ENCODE results near the gene FN3K.
A peak's percentile ranks its signal among the peaks of the same experiment; 100 is the strongest.

The FN3K gene

DNA sequence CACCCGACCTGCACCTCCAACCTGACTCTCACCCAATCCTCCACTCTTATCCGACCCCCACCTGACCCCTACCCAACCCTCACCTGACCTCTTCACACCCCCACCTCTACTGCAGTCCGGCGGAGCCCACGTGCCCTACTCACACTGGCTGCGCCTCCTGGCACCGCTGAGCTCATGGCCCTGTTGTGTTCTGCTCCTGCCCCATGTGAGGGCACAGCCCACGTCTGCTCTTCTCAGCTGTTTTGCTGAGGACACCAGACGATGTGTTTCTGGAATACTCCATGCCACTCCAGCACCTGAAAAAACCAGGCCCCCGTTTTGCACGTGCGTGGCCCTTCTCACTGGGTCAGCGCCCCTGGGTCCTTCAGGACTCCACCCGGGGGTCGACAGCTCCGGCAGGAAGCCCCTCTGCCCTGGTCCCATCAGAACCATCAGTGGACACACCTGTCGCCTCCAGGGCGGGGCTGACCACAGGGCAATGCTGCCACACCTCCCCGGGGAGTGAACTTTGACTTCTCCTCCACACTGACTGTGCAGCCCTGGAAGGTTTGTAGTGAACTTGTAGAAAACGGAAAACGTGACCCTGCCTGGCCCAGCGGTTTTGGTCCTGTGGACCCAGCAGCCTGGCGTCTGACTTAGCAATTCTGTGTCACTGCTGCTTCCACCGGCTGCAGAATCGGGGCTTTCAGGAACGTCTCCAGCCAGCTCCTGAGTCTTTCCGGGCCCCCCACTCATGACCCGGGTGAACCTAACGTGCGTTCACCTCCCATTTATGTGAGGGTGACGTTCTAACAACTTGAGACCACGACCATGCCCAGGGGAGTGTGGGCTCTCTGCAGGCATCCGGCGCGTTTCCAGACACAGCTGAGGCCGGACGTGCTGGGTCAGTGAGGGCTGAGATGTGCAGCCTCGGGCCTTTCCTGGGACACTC, 31.2 kb upstream of the FN3K start:
- DNase-seq (ENCODE audit: low spot score) = no peak

DNA sequence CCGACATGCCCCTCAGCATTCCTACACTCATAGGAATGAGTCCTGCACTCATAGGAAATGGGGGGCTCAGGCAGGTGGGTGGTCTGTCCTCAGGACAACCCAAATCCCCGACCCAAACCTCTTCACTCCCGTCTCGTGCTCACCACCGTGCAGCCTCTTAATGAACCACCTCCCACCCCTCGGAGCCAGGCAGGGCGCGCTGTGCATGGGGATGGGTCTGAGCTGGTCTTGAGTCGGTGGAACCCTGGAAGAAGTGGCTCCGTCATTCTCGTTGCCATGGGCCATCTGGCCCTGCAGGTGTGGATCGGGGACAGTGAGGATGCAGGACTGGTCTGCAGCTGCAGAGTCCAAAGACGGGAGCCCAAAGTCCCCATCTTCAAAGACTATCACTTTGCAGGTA, 30.5 kb upstream of the FN3K start:
- DNase-seq (ENCODE audit: low spot score) = no peak

DNA sequence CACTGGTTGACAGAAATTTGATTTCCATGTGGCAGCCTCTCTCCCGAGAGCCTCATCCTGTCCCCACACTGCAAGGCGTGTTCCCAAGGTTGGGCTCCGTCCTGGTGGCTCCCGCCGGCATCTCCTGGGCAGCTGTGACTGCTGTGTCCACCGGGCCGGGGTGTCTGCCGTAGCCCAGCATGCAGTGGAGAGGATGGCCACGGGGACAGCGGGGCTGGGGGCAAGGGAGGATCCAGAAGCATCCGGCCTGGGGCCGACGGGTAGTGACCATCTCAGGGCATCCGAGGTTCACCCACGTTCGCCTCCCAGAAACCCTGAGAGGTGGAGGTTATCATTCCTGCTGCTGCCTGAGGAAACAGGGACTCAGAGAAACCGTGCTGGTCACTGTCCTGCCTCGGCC, 29.7 kb upstream of the FN3K start:
- no peak for DNase-seq (ENCODE audit: low spot score)

DNA sequence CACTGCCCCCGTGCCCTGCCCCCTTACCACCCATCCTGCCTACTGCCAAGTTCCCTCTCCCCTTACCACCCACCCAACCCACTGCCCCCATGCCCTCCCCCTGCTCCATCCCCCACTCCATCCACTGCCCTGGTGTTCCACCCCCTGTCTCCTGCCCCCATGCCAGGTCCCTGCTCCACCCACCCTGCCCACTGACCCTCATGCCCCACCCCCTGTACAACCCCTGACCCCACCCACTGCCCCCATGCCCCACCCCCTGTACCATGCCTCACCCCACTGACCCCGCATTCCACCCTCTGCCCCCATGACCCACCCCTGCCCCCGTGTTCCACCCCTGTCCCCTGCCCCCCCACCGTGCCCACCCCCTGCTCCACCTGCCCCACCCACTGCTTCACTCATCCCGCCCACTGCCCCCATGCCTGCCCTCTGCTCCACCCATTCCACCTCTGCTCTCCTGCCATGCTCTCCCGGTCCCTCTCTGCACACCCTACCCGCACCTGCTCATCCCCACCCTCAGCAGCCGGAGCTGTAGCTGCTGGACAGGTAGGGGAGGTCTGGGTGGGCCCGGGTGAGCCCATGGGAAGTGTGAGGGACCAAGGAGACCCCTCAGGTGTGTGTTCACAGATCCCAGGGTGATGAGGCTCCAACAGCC, 26.3 kb upstream of the FN3K start:
- DNase-seq (ENCODE audit: low spot score) = no peak

DNA sequence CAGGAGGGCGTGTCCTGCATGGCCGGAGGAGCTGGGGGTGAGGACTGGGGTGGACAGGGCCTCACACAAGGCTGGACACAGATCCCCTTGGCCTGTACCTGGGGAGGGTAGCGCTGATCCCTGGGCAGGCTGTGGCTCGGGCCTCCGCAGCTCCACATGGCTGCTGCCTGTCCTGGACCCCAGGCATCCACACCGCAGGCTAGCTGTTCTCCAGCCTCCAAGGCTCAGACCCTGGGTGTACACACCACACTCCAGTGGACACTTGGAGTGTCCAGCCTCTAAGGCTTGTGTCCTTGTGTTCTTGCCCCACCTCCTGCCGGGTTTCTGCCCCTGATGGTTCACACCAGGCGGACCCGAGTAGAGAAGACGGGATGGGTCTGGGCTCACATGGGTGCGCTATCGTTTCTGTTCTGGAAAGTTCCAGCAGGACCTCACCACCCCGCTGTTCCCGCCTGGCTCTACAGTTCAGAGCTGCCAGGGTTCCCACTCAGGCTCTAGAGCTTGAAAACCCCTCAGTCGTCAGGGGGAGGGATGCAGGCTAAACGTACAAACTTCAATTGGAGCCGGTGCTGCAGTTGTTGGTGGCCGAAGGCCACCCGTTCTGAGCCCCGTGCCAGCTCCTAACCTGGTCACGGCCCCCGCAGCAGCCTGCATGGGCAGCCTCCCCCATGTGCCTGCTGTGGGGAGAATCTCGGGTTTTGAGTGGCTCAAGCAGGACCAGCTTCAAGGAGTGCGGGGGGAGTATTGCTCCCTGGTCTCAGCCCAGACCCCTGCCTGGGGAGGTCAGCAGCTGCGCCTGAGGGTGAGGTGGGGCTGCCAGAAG, 25.5 kb upstream of the FN3K start:
- no peak for DNase-seq (ENCODE audit: low spot score)

DNA sequence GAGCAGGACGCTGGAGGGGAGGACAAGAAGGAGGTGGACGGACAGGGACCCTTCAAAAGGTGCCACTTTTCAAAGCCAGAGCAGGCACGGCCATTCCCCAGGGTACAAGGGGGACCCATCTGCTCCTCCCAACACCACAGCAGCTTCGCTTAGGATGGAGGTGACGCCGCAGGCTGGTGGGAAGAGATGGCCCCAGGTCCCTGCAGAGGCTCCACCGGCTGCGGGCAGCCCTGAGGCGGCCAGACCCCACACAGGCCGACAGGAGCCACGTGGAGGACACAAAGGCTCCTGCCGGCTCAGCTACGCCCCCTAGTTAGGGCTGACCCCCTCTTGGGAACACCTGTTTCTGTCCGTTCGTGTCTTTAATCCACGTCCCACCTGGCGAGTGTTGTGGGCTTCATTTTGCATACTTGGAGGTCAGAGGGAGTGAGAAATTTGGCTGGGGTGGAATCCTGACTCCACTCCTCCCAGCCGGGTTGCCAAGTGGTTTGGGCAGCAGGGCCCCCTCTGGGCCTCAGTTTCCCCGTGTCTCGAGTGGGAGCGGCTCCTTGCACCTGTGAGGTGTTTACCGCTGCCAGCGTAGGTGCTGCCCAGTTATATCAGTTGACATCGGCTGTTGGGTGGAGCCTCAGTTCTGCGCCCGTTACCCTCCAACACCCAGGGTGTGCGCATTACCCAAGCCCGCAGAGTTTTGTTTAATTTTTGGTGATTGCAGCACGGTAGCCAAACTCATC, 24.7 kb upstream of the FN3K start:
- DNase-seq (ENCODE audit: low spot score) = no peak

DNA sequence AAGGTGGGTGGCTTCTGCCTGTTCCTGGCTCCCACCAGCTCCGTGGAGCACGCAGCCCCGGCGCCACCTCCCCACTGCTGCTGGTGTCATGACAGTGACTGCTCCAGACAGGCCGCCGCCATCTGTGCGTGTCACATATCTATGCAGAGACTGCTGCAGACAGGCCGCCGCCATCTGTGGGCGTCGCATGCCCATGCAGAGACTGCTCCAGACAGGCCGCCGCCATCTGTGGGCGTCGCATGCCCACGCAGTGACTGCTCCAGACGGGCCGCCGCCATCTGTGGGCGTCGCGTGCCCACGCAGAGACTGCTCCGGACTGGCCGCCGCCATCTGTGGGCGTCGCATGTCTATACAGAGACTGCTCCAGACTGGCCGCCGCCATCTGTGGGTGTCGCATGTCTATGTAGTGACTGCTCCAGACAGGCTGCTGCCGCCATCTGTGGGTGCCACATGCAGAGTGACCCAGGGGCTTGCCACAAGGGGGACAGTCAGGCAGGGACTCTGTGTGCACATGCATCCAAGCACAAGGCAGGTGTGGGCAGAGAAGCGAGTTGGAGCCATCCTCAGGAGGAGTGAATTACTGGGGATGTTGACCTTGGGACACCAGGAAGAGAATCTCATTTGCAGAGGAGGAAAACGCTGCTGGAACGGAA, 22.2 kb upstream of the FN3K start:
- no peak for DNase-seq (ENCODE audit: low spot score)

DNA sequence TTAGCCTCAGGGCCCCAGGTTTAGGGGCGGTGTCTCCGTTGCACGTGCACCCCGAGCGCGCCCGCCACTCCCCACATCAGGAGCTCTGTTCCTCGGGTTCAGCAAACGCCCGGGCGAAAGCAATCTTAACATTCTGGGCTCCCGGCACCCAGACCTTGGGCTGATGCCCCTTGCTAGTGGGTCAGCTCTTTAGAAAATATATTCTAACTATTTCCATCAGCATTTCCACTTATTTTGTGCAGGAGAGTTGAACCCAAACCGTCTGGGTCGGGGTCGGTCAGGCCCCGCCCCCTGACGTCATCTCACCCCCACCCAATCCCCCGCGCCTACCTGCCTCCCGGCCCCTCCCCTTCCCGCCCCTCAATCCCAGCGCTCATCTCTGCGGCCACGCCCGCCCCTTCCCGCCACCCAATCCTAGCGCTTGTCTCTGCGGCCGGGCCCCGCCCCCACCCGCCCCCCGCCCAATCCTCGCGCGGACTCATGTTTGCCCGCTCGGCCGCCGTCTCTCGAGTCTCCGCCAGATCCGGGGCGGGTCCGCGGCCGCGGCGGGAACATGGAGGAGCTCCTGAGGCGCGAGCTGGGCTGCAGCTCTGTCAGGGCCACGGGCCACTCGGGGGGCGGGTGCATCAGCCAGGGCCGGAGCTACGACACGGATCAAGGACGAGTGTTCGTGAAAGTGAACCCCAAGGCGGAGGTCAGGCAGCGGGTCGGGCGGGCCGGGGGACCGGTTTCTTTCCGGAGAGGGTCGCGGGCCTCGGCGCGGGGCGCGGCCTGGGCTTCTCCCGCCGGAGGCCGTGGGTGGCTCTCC, 19.0 kb upstream of the FN3K start, which contains the start of gene FN3KRP:
TSS of gene FN3KRP (plus strand) at position 504 of the 808 bp plus-strand sequence. CDS start at position 554, 50 bp downstream.
- DNase-seq (ENCODE audit: low spot score) = peak; percentile 99

DNA sequence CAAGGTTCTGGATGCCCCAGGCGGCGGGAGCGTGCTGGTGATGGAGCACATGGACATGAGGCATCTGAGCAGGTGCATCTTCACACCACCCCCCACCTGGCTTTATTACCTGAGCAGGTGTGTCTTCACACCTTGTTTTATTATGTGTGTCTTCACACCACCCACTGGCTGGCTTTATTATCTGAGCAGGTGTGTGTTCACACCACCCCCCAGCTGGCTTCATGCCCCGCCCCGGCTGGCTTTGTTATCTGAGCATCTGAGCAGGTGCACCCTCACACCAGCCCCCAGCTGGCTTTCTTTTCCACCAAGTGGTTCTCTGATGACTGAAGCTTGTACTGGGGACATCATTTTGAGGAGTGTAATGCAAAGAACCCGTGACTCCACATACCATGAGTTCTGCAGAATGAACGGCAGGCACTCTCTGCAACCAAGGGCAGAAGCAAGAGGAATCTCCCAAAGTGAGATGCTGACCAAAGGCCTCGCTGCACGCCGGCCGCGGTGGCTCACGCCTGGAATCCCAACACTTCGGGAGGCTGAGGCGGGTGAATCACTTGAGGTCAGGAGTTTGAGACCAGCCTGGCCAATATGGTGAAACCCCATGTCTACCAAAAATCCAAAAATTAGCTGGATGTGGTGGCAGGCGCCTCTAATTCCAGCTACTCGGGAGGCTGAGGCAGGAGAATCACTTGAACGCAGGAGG, 16.3 kb upstream of the FN3K start:
- DNase-seq (ENCODE audit: low spot score) = no peak

DNA sequence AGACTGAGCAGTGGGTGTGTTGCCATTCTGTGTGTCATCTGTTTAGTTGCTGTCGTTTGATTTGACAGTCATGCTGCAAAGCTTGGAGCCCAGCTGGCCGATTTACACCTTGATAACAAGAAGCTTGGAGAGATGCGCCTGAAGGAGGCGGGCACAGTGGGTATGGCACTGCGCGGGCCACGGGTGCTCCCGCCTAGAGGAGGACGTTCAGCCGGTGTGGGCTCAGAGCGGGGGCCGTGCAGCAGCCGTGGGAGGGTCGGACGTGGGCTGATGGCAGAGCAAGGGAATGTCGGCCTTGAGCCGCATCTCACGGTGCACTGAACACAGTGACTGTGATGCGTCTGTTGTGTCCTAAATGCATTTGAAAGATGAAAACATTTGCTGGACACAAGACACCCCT, 15.2 kb upstream of the FN3K start:
- DNase-seq (ENCODE audit: low spot score) = no peak

DNA sequence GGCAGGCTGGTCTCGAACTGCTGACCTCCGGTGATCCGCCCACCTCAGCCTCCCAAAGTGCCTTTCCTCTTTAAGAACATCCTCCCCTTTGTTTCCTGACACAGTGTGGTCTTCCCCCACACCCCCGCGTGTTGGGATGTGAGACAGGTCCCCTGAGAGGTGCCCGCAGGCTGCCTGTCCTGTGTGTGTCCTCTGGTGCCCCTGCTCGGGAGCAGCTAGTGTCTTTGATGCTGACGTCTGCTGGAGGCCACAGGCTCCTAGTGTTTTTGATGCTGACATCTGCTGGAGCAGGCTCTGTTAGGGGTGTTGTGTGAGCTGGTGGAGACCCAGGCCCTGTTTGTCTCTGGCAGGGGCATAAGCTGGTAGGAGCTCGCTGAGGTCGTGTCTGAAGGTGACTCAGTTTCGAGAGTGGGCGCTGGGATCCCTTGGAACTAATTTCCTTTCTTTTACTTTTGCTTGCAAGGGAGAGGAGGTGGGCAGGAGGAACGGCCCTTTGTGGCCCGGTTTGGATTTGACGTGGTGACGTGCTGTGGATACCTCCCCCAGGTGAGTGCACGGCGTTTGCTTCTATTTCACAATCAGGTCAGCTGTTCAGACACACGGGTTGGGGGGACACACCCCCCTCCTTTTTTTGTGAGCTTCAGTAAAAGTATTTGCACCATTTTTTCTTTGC, 12.9 kb upstream of the FN3K start:
- no peak for DNase-seq (ENCODE audit: low spot score)

DNA sequence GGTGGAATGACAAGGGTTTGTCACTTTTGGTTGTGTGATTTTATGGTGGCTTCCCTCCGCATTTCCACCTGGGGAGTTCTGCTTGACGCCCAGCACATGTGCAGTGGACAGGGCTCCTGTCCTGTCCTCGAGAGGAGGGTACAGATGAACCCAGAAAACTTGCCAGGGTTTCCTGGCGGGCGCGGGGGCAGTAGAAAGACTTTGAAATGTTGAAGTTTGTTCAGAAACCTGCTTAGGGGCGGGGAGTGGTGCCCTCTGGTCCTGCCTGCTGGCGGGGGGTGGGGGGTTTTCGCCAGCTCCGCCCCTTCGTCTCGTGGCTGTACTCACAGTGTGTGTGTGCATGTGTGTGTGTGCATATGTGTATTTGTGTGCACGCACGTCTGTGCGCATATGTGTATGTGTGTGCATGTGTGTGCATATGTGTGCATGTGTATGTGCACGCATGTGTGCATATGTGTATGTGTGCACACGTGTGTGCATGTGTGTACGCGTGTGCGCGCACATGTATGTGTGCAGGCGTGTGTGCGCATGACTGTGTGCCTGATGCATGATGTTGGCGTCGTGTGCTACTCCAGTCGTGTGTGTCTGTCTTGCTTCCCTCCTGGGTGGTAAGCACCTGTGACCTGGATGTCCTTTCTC, 12.1 kb upstream of the FN3K start:
- DNase-seq (ENCODE audit: low spot score) = no peak

DNA sequence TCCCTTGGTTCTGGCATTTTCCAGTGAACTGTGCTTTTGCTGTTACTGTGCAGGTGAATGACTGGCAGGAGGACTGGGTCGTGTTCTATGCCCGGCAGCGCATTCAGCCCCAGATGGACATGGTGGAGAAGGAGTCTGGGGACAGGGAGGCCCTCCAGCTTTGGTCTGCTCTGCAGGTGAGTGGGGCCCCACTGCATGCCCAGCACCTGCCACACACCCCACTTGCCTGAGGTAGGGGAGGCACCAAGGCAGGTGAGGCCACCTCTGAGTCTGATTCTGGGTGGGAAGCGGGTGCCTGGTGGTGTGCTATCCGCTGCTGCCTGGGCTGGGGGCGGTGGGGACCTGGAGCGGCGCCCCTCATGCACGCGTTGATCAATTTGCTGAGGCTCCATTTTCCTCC, 9.0 kb upstream of the FN3K start:
- DNase-seq (ENCODE audit: low spot score) = no peak

DNA sequence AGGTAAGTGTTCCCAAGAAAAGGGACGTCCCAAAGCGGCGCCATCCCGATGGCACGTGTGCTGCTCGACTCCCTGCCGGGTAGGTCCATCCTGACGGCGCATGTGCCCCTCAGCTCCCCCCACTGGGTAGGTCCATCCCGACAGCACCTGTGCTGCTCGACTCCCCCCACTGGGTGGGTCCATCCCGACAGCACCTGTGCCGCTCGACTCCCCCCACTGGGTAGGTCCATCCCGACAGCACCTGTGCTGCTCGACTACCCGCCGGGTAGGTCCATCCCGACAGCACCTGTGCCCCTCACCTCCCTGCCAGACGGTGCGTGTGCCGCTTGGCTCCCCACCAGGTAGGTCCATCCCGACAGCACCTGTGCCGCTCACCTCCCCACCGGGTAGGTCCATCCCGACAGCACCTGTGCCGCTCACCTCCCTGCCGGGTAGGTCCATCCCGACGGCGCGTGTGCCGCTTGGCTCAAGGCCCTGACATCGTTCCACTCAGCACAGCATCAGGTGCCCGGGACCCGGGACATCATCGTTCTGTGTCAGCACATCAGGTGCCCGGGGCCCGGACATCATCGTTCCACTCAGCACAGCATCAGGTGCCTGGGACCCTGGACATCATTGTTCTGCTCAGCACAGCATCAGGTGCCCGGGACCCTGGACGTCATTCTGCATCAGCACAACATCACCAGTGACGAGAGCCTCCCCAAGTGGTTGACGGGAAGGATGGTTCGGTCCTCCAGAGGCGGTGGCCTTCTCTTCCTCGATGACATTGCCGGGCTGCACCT, 5.7 kb upstream of the FN3K start:
- DNase-seq (ENCODE audit: low spot score) = no peak

DNA sequence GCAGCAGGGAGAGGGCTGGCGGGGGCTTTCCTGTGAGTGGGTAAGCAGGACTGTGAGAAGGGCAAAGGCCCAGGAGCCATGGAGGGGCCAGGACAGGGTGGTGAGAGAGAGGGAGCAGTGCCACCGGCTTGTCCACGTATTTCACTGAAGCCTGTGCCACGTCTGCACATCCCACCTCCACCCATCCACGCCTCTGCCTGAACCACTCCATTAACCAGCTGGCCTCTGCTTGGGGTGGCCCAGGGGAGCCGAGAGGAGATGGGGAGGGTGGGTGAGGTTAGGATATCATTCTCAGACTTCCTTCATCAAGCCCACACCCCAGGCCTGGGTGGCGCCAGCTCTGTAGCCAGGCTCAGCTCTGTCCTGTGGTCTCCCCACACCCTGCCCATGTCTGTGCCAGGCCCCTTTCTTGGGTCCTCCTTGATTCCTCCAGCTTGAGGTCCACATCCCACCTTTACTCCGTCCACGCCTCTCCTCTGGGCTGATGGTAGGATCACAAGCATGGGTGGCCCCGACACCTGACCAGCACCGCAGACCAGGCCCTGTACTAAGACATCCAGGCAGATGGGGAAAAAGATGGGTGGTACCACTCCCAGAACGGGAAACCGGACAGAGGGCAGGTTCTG, 3.2 kb upstream of the FN3K start:
- no peak for DNase-seq (ENCODE audit: low spot score)

DNA sequence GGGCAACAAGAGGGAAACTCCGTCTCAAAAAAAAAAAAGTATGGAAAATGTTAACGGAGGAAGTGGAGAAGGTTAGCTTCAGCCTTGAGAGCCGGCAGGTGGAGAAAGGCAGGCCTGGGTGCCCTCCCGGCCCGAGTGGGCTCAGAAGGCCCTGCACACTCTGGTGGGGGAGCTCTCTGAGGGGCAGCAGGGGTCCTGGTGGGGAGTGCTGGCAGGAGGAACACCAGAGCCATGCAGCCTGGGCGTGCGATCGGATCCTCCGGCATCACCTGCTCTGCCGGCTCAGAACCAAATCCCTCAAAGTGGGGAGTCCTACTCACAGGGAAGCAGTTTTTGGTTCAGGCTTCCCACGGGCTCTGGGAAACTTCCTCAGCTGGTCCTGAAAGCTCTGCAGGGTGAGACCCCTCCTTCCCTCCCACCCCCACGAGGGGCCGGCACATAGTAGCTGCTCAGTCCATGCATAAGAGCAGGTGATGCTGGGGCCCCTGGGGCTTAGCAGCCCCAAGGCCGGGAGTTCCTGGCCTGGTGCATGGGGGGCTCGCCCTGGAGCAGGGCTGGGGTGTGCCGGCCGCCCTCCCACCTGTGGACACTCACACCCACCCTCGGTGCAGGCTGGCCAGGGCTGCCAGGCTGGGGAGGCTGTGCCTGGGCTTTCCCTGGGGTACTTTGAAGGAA, 1.2 kb downstream of the FN3K start:
- DNase-seq (ENCODE audit: low spot score) = no peak
